Calu3 (cell line): ENCODE data around the gene TMPRSS11A. TPM values are rescaled to one million over a fixed set of nuclear protein-coding genes. Genes with fewer than 3 reads are reported as not detected.

Experiments used
- BruUV-seq: library from RNA; stranded (reverse); fragments of 400-500 nt; replicated peaks from 2 replicates; lab custom pipeline; 2021; lab: Mats Ljungman, UMichigan
- CTCF ChIA-PET: fragments of 300-600 bp; sonication (Branson Sonifier 250); formaldehyde crosslinking; loops from one replicate; lab custom pipeline; 2022; ENCODE audit warnings: antibody characterized with exemption; lab: Charles Lee
- DNase-seq: peaks from one replicate; pipeline ENCODE4 v3.0.0; 2022
- H3K27ac Mint-ChIP-seq: one replicate; pipeline ENCODE4 v1.8.0; 2022; ENCODE audit warnings: mixed read lengths; ENCODE audit not compliant: unreplicated experiment
- H3K27me3 Mint-ChIP-seq: one replicate; pipeline ENCODE4 v1.8.0; 2022; ENCODE audit warnings: mixed read lengths; ENCODE audit not compliant: unreplicated experiment
- H3K36me3 Mint-ChIP-seq: one replicate; pipeline ENCODE4 v1.8.0; 2022; ENCODE audit warnings: mild to moderate bottlenecking, moderate library complexity, mixed read lengths; ENCODE audit not compliant: insufficient read depth, unreplicated experiment
- H3K4me1 Mint-ChIP-seq: one replicate; pipeline ENCODE4 v1.8.0; 2022; ENCODE audit warnings: mild to moderate bottlenecking, low read depth, mixed read lengths; ENCODE audit not compliant: unreplicated experiment
- H3K4me3 Mint-ChIP-seq: one replicate; pipeline ENCODE4 v1.8.0; 2022; ENCODE audit warnings: mild to moderate bottlenecking, low read depth, moderate library complexity, mixed read lengths; ENCODE audit not compliant: unreplicated experiment
- H3K9me3 Mint-ChIP-seq: one replicate; pipeline ENCODE4 v1.8.0; 2022; ENCODE audit warnings: low read depth, mixed read lengths; ENCODE audit not compliant: unreplicated experiment
- intact Hi-C: fragments of 100-400 bp; cut with micrococcal nuclease; formaldehyde crosslinking; loops from one replicate; pipeline ENCODE4 v1.10.0; 2022; ENCODE audit not compliant: unreplicated experiment
- total RNA-seq: library from RNA; stranded (reverse); gene quantifications from 2 replicates; pipeline ENCODE4 v1.2.3, GENCODE V29; 2022
- TF ChIP-seq, protein P1 (sequence below): fragments of 200-600 bp; IDR thresholded peaks from one replicate; pipeline ENCODE4 v1.8.0; 2022; ENCODE audit warnings: antibody characterized with exemption; ENCODE audit not compliant: unreplicated experiment

Gene TMPRSS11A
- total RNA-seq, 1 experiment from 2014 or later = not detected

DNA sequence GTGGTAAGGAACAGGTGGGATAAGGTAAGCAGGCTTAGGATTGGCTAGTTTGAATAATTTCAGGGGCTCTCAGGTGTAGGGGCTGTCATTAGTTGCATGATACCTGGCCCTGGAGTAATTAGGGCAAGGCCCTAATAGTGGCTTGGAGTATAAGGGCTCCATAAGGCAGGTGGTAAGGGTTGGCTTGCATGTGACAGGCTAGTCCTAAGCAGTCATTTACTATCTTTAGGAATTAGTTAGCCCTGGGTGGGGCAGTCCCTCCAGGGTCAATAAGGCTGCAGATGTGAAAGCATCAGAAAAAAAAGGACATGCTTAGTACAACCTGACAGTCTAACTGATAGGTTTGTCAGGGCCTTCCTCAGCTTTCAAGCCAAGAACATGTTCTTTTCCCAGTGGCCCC lies 71.6 kb downstream of the TMPRSS11A start:
- TF ChIP-seq, protein P1, sequence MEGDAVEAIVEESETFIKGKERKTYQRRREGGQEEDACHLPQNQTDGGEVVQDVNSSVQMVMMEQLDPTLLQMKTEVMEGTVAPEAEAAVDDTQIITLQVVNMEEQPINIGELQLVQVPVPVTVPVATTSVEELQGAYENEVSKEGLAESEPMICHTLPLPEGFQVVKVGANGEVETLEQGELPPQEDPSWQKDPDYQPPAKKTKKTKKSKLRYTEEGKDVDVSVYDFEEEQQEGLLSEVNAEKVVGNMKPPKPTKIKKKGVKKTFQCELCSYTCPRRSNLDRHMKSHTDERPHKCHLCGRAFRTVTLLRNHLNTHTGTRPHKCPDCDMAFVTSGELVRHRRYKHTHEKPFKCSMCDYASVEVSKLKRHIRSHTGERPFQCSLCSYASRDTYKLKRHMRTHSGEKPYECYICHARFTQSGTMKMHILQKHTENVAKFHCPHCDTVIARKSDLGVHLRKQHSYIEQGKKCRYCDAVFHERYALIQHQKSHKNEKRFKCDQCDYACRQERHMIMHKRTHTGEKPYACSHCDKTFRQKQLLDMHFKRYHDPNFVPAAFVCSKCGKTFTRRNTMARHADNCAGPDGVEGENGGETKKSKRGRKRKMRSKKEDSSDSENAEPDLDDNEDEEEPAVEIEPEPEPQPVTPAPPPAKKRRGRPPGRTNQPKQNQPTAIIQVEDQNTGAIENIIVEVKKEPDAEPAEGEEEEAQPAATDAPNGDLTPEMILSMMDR = no peak
- DNase-seq = no peak
- no peaks in the 10 kb centered on the region for H3K9me3 Mint-ChIP-seq
- H3K27me3 Mint-ChIP-seq = no peaks in the 10 kb centered on the region
- no TSS peak for BruUV-seq
- no peak overlapping the region for H3K4me3 Mint-ChIP-seq
- no peaks in the 10 kb centered on the region for H3K4me1 Mint-ChIP-seq
- H3K36me3 Mint-ChIP-seq = no peaks in the 10 kb centered on the region
- CTCF ChIA-PET = no interaction called here
- intact Hi-C loops = no loop called here
- no peak overlapping the region for H3K27ac Mint-ChIP-seq

DNA sequence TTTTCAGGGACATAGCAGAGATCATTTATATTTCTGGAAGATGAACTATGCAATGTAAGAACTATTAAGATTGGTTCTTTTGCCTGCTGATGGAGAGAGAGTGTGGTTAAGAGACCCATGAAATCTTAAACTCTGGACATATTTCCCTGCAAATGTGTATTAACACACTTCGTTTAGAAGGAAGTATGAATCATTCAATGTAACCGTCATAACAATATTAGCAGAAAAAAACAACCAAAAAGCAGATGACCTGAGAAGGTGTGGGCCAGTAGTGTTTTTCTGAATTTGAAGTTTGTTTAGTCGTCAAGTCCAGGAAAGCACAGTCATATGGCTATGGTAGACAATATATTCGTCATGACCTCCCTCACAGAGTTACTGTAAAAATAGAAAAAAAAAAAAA lies 77.0 kb downstream of the TMPRSS11A start:
- Mint-ChIP-seq H3K27ac (no peak overlapping the region), H3K9me3 (no peaks in the 10 kb centered on the region), H3K4me1 (no peaks in the 10 kb centered on the region), H3K27me3 (no peaks in the 10 kb centered on the region), H3K4me3 (no peak overlapping the region), H3K36me3 (no peaks in the 10 kb centered on the region)
- CTCF ChIA-PET = no interaction called here
- no peak for DNase-seq
- TF ChIP-seq, protein P1 = no peak
- intact Hi-C loops = no loop called here
- BruUV-seq = no TSS peak

DNA sequence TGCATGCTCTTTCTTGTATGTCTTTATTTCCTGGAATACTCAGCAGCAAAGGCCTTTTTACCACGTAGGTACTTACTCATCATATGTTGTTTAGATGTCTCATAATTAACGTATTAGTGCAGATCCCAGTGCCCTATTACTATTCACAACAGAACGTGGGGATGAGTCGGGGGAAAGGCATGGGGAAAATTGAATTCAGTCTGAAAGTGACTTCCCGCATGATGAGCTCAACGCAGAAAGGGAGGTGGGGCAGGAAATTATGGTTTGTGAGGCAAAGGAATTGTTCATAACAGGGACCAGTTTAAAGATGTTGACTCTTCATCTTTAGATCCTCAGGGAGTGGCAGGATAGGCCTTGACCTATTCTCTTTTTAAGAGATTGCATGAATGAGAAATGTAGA lies 77.5 kb downstream of the TMPRSS11A start:
- intact Hi-C loops = no loop called here
- no peak overlapping the region for H3K4me3 Mint-ChIP-seq
- CTCF ChIA-PET = no interaction called here
- no peak overlapping the region for H3K27ac Mint-ChIP-seq
- no peaks in the 10 kb centered on the region for H3K27me3 Mint-ChIP-seq
- BruUV-seq = no TSS peak
- H3K9me3 Mint-ChIP-seq = no peaks in the 10 kb centered on the region
- H3K4me1 Mint-ChIP-seq = no peaks in the 10 kb centered on the region
- DNase-seq = no peak
- H3K36me3 Mint-ChIP-seq = no peaks in the 10 kb centered on the region
- TF ChIP-seq, protein P1 = no peak

DNA sequence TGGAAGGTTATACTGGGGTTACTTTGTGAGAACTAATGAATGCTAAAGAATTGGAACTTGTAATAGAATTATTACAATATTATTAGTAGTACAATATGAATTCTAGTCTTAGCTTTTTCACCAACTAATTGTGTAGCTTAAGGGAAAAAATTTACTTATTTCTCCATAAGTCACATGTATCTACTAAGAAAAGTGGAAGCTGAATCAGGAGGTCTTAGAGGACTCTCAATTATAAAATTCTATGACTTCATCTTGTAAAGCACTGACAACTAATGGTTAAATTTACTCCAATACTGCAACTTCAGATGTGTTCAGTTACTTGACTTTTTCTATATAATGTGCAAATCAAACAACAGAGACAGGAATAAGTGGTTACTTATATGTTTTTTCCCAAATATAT lies 78.6 kb downstream of the TMPRSS11A start:
- BruUV-seq = no TSS peak
- TF ChIP-seq, protein P1 = no peak

DNA sequence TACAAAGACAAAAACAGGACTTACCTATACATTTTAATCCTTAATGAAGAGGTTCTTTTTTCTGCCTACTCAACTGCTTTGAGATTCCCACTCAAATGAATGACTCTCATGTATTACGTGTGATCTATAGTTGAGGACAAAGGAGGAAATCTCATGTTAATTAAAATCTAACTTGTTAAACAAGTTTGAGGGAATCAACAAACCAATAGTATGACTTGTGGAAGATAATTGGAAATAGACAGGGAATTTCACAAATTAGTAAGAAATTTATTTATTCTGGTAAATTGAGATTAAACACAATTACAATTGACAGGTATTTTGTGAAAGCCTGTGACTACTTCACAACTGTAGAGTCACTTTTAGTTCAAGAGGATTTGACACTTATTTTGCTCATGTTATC lies 79.4 kb downstream of the TMPRSS11A start, which contains the start of gene TMPRSS11D:
Gene TMPRSS11D, minus strand, starts transcription at position 101 of the 400 bp plus-strand sequence. Its CDS starts 69 bp downstream, at position 32.
- H3K27ac Mint-ChIP-seq = no peak within 1 kb of the TSS
- DNase-seq = no peak
- no peaks in the 10 kb centered on the region for H3K4me1 Mint-ChIP-seq
- no peaks in the 10 kb centered on the region for H3K9me3 Mint-ChIP-seq
- H3K27me3 Mint-ChIP-seq = no peaks in the 10 kb centered on the region
- TF ChIP-seq, protein P1 = no peak
- no peak within 1 kb of the TSS for H3K4me3 Mint-ChIP-seq
- intact Hi-C loops = no loop called here
- CTCF ChIA-PET = no interaction called here
- no peaks in the 10 kb centered on the region for H3K36me3 Mint-ChIP-seq
- no TSS peak for BruUV-seq

More for the DNA sequence above, 78.6 kb downstream of the TMPRSS11A start:
- DNase-seq = no peak
- Mint-ChIP-seq H3K27me3 (no peaks in the 10 kb centered on the region), H3K27ac (no peak overlapping the region), H3K4me1 (no peaks in the 10 kb centered on the region), H3K4me3 (no peak overlapping the region), H3K36me3 (no peaks in the 10 kb centered on the region), H3K9me3 (no peaks in the 10 kb centered on the region)
- intact Hi-C loops = no loop called here
- CTCF ChIA-PET = no interaction called here
